Medulla oblongata (tissue), 1 donor: ENCODE data around the gene TNFSF8.

Source experiments
- DNase-seq: peaks from one replicate; pipeline ENCODE4 v3.0.0-alpha.2; 2015; ENCODE audit errors: extremely low spot score

The TNFSF8 gene

DNA sequence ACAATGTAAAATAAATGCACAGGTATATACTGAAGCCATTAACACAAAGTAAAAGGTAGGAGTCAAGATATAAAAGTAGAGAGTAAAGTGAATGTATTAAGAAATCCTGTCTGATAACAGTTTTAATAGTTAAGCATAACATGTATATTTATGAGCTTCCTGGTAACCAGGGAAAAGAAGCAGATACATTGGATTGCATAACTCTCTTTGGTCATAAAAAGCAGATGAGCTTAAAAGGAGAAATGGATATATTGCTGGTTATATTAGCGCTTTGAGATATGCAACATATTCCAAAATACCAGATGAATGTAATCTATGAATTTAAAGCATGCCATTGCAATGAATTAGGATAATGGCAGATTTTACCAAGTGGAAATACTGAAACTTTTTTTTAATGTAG is 6.2 kb upstream of the TNFSF8 start:
- DNase-seq: no peak

- no peak for DNase-seq
Measured at GRCh38 chr9:114935119-114935518, 4.7 kb upstream of the TNFSF8 start.

GRCh38 chr9:114932502-114932901 is 2.1 kb upstream of the TNFSF8 start:
- DNase-seq: no peak

DNA sequence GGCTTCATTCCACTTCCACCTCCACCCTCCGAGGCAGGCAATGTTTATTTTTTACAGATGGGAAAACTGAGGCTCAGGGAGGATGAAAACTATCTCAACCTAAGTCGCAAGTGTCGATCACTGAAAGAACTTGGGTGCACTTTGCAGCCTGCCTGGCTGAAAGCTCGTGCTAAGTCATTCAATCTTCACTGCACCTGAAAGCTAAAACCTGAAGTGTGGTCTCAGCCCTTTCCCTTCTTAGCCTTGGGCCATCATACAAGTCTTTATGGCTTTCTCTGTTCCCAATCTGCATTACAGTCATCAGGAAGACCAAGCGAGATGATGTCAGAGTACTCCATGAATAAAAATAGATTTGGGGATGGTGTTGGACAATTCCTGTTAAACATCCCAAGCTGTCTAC is 1.0 kb upstream of the TNFSF8 start:
- DNase-seq: no peak

DNA sequence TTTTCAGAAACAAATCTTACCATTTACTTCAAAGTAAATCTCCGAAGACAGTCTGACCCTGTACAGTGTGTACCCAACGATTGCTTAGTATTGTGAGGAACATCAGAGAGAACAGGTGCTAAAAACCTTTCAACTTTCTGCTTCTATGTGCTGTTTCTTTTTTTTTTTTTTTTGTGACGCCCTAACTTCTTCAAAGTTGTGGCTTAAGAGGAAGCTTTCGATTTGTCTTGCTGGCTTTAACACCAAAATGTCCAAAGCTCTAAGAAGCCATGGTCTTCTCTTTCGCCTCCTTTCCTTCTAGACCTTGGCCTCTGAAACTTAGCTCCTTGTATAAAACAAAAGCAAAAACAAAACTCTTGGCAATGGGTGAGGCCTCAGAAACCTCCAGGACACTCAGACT is 1.2 kb downstream of the TNFSF8 start:
- peak; percentile 52 for DNase-seq

DNA sequence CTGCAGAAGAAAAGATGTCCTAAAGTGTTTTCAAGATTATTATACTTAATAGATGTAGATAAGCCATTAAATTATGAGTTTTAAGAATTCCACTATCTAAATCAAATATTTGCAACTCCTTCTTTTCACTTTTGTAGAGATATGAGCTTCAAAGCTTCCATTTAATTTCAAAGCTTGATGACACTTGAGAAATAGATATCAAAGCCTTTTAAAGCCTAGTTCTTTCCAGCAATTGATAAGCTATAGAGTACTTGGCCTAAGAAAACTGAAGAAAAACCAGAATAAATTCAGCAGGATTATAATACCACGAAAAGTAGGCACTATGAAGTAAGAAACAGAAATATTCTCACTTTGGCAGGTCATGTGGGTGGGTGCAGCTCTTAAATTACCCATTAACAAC is 1.7 kb downstream of the TNFSF8 start:
- no peak for DNase-seq

DNA sequence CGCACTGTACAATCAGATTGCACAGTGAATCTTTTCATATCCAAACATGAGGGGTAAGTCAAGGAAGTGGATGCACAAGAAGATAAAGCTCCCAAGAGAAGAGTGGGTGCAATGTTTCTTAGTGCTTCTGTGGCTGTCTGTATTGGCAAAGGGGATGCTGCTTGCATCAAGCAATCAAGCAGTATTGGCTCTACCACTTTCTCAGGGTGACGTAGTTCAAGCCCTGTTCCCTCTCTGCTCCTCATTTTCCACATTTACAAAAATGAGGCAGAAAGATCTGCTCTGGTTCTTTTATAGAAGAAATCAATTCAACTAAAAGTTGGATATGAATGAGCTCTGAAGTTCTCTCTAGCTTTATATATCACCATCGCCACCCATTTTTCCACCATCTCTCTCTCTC is 2.3 kb downstream of the TNFSF8 start:
- peak; percentile 17 for DNase-seq

GRCh38 chr9:114925672-114926071 is 4.7 kb downstream of the TNFSF8 start:
- DNase-seq: no peak

- DNase-seq: no peak
Measured at GRCh38 chr9:114925039-114925438, 5.4 kb downstream of the TNFSF8 start.

DNA sequence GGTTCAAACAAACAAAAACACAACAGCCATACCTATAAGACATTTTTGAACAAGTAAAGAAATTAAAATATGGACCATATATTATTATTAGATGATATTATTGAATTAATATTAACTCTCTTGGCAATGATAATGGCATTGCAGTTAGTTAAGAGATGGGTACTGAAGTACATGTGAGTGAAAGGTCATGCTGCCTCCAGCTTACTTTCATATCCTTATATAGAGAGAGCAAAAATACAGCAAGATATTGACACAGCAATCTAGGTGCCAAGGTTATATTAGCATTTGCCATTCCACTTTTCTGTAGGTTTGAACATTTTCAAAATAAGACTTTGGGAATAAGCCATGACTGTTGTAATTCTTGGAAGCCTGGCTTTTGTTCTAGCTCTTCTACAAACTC is 6.1 kb downstream of the TNFSF8 start:
- DNase-seq: no peak

- DNase-seq: no peak
Measured at GRCh38 chr9:114923918-114924317, 6.5 kb downstream of the TNFSF8 start.

- DNase-seq: no peak
Measured at GRCh38 chr9:114921171-114921570, 9.2 kb downstream of the TNFSF8 start.

DNA sequence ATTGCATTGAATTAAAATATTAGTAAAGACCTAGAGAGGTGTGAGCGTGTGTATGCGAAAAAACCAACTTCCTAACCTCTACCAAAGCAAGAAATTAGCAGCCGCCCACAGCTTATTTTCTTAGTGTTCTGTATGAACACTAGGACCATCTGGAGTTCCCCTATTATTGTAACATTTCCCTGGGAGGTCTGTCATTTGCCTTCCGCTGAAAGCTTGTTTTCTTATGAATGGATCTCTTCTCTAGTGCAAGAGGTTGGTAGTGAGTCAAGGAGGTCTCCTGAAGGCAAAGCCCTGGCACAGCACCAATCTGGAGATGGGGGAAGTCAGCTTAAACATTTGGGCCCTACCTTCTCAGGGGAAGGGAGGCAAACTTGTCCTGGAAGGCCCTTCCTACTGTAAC is 10.8 kb downstream of the TNFSF8 start:
- no peak for DNase-seq

- DNase-seq: no peak
Measured at GRCh38 chr9:114916481-114916880, 13.9 kb downstream of the TNFSF8 start.

- DNase-seq: no peak
Measured at GRCh38 chr9:114914139-114914538, 16.3 kb downstream of the TNFSF8 start.

GRCh38 chr9:114913656-114914055 is 16.7 kb downstream of the TNFSF8 start:
- DNase-seq: no peak

DNA sequence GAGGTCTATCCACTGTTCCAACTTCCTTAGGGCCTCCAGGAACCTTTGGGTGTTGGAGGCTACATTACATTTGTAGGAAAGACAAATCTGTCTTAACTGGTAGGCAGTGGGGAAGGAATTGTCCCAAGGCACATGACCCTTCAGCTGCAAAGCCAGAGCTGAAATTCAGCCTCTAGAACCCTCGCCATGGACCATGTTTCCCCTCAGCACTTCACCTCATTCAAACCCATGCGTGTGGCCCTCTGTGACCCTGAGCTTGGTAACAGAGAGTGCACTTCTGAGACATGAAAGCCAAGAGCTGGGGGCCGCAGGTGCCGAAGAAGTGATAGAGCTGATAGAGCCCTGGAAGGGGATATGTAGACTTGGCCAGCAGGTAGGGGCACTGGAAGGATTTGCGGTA is 17.2 kb downstream of the TNFSF8 start:
- no peak for DNase-seq

GRCh38 chr9:114911167-114911821 is 19.1 kb downstream of the TNFSF8 start:
- peak; percentile 77 for DNase-seq

DNA sequence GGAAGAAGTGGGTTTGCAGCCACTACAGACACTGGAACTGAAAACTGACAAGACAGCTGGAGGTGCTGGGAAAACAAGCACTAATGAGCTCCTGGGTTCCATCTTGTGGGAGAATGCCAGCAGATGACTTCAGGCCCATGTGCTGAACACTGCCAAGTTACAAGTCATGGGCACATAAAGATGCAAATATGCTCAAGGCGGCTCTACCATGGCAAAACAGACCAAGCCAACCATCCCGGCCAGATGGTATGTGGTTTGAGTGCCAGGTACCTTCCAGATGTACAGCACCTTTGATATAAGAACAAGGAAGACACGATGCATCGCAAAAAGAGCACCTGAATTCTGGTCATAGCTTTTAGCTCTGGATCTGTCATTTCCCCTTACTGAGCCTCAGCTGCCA is 19.9 kb downstream of the TNFSF8 start:
- no peak for DNase-seq

DNA sequence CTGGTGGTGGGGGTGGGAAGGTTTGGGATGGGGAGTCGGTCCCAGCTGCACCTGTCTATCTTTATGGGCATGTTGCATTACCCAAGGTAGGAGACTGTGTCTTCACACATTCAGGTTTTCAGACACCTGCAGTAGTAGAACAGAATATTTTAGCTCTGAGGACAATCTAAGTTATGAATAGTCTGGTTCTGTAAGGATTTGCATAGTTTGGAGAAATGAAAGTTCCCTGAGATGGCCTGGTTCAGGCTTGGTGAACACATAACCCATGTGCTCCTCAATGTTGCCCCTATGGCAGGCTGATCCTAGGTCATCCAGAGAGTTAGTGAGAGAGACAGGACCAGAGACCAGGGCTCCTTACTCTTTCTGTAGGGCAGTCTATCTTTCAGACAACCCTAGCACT is 20.7 kb downstream of the TNFSF8 start:
- DNase-seq: no peak

DNA sequence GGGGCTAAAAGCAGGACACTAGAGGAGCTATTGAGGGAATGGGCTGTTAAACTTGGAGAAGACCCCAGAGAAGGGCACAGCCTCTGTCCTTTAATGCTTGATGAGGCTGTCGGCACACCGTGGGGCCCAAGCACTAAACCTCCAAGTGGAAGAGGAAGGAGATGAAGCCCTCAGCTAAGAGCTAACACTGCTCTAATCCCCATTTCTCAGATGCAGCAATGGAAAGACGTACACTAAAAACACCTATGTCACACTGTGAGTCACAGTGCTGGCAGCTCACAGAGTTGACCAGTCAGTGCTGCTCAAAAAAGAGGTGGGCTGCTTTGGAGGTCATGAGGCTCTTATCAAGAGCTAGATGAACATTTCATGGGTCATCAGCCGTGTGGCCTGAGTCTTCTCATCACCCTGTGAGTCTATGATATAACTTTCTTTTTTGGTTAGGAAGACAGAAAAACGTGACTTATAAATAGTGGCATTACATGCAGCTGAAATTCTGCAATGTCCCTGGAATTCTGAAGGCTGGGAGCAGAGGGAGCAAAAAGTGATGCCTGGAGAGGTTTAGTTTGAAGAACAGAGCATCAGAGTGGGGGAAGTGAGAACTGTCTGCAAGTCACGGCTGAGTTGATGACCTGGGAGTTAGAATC is 21.5 kb downstream of the TNFSF8 start:
- DNase-seq: no peak

GRCh38 chr9:114908104-114908622 is 22.2 kb downstream of the TNFSF8 start:
- DNase-seq: no peak

DNA sequence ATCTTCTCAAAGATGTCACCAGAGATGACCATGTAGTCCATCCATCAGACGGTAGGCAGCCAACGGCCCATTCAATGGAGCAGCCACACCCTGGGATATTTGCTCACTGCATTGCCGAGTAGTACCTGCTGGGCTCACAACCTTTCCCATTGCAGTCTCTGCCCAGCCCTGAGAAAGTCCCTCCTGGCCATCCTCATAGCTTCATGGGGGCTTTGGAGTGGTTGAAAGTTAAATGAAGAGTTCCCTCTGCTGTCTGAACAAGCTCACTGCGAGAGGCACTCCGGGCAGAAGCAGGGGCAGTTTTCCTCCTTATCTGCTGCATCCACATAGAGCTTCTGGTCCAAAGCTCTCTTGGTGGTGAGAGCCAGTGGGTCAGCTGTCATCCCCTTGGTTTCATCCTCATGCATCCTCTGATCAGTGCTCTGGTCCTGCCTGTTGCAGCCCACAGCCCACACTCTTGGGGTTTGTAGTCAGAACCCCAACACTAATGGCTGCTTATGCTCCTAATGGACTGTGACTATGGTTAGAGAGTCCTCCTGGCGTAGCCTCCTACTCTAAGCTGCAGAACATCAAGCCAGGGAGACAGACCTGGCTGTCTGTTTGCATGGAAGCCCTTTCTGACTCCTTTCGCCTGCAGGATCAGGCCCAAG is 23.3 kb downstream of the TNFSF8 start:
- no peak for DNase-seq
